GM19395 (cell line): ENCODE results near the gene CC2D1A.

Experiments
- ATAC-seq: cut with Tn5 transposase; IDR thresholded peaks from one replicate; pipeline ENCODE4 v1.9.1; 2021; ENCODE audit warnings: mild to moderate bottlenecking, moderate library complexity; ENCODE audit not compliant: unreplicated experiment

CC2D1A gene

GRCh38 chr19:13876834-13877233 lies 29.2 kb upstream of the CC2D1A start, which contains the start of gene NANOS3:
TSS of gene NANOS3 (plus strand) at chr19:13877134. CDS start at chr19:13877249, 115 bp downstream.
- ATAC-seq: no peak

- no peak for ATAC-seq
Observed at GRCh38 chr19:13877303-13877702, 28.7 kb upstream of the CC2D1A start.

- ATAC-seq: peak; percentile 77
Observed at GRCh38 chr19:13880059-13881043, 25.6 kb upstream of the CC2D1A start.

GRCh38 chr19:13881251-13881691 lies 24.7 kb upstream of the CC2D1A start:
- ATAC-seq: no peak

GRCh38 chr19:13881692-13882418 lies 24.1 kb upstream of the CC2D1A start:
- ATAC-seq: no peak

- ATAC-seq: no peak
Observed at GRCh38 chr19:13882419-13882795, 23.6 kb upstream of the CC2D1A start.

GRCh38 chr19:13882836-13883235 lies 23.2 kb upstream of the CC2D1A start:
- ATAC-seq: no peak

GRCh38 chr19:13883516-13884064 lies 22.4 kb upstream of the CC2D1A start:
- ATAC-seq: no peak

GRCh38 chr19:13884726-13885591 lies 21.0 kb upstream of the CC2D1A start:
- no peak for ATAC-seq

GRCh38 chr19:13885826-13886365 lies 20.1 kb upstream of the CC2D1A start:
- no peak for ATAC-seq

- no peak for ATAC-seq
Observed at GRCh38 chr19:13887018-13887436, 19.0 kb upstream of the CC2D1A start.

GRCh38 chr19:13887517-13887916 lies 18.5 kb upstream of the CC2D1A start:
- no peak for ATAC-seq

- no peak for ATAC-seq
Observed at GRCh38 chr19:13888281-13888680, 17.7 kb upstream of the CC2D1A start.

GRCh38 chr19:13890136-13890535 lies 15.9 kb upstream of the CC2D1A start:
- no peak for ATAC-seq

- ATAC-seq: no peak
Observed at GRCh38 chr19:13892870-13893269, 13.1 kb upstream of the CC2D1A start.

GRCh38 chr19:13894552-13894951 lies 11.4 kb upstream of the CC2D1A start:
- ATAC-seq: no peak

GRCh38 chr19:13896227-13896626 lies 9.8 kb upstream of the CC2D1A start:
- ATAC-seq: no peak

- ATAC-seq: no peak
Observed at GRCh38 chr19:13899393-13899792, 6.6 kb upstream of the CC2D1A start.

GRCh38 chr19:13899912-13900584 lies 6.0 kb upstream of the CC2D1A start:
- ATAC-seq: no peak
